ENCODE data around the gene FOXR1.

DNA sequence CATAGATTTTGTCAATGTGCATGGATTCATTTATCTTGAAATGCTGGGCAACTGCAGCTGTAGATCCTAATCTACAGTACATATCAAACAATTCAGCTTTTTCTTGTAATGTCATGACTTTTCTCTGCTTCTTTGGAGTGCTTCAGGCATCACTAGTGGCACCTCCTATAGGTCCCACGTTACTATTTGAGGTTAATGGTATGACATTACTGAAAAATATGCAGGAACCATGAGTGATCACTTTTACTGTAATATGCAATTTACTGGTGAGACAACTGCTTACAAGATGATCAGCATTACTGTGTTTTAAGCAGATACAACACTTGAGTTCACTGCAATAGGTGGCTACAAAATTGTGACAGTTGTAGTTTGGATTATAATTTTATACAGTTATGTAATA is 29.3 kb downstream of the FOXR1 start:
- TF ChIP-seq, protein P1, sequence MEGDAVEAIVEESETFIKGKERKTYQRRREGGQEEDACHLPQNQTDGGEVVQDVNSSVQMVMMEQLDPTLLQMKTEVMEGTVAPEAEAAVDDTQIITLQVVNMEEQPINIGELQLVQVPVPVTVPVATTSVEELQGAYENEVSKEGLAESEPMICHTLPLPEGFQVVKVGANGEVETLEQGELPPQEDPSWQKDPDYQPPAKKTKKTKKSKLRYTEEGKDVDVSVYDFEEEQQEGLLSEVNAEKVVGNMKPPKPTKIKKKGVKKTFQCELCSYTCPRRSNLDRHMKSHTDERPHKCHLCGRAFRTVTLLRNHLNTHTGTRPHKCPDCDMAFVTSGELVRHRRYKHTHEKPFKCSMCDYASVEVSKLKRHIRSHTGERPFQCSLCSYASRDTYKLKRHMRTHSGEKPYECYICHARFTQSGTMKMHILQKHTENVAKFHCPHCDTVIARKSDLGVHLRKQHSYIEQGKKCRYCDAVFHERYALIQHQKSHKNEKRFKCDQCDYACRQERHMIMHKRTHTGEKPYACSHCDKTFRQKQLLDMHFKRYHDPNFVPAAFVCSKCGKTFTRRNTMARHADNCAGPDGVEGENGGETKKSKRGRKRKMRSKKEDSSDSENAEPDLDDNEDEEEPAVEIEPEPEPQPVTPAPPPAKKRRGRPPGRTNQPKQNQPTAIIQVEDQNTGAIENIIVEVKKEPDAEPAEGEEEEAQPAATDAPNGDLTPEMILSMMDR (IDR thresholded peaks at IDR 0.05; ENCODE audit: insufficient read depth, low read depth, low read length): no peak
- no peak for TF ChIP-seq EZH2 (IDR thresholded peaks at IDR 0.05; ENCODE audit: insufficient read depth, low read length)
